ENCODE results near the gene CTRB1.
"Not testable (repeated sequence)": the region's sequence is repeated elsewhere in the genome, so short reads cannot be mapped to it uniquely, and the experiment has no call there.

CTRB1 gene

GRCh38 chr16:75204410-75204758, 14.4 kb upstream of the CTRB1 start:
- DNase-seq (ENCODE audit: low spot score): no peak

- not testable (repeated sequence) for DNase-seq (ENCODE audit: low spot score)
Observed at GRCh38 chr16:75204905-75205304, 13.9 kb upstream of the CTRB1 start.

GRCh38 chr16:75205438-75205837, 13.3 kb upstream of the CTRB1 start:
- DNase-seq (ENCODE audit: low spot score): not testable (repeated sequence)

GRCh38 chr16:75205961-75206748, 12.6 kb upstream of the CTRB1 start:
- not testable (repeated sequence) for DNase-seq (ENCODE audit: low spot score)

GRCh38 chr16:75206749-75207451, 11.9 kb upstream of the CTRB1 start, which contains the start of gene CTRB2:
Gene CTRB2 (minus strand): TSS chr16:75207161. CDS start chr16:75207141, 20 bp downstream.
- no peak for DNase-seq (ENCODE audit: low spot score)

- DNase-seq (ENCODE audit: low spot score): no peak
Observed at GRCh38 chr16:75207831-75208230, 11.0 kb upstream of the CTRB1 start.

- no peak for DNase-seq (ENCODE audit: low spot score)
Observed at GRCh38 chr16:75208242-75208825, 10.5 kb upstream of the CTRB1 start.

- DNase-seq (ENCODE audit: low spot score): no peak
Observed at GRCh38 chr16:75208861-75209505, 9.8 kb upstream of the CTRB1 start.

GRCh38 chr16:75209514-75209913, 9.3 kb upstream of the CTRB1 start:
- DNase-seq (ENCODE audit: low spot score): not testable (repeated sequence)

GRCh38 chr16:75209944-75210343, 8.8 kb upstream of the CTRB1 start:
- no peak for DNase-seq (ENCODE audit: low spot score)

GRCh38 chr16:75211286-75211685, 7.5 kb upstream of the CTRB1 start:
- DNase-seq (ENCODE audit: low spot score): not testable (repeated sequence)

- no peak for DNase-seq (ENCODE audit: low spot score)
Observed at GRCh38 chr16:75216127-75216526, 2.7 kb upstream of the CTRB1 start.

GRCh38 chr16:75216576-75216975, 2.2 kb upstream of the CTRB1 start:
- no peak for DNase-seq (ENCODE audit: low spot score)

- DNase-seq (ENCODE audit: low spot score): no peak
Observed at GRCh38 chr16:75217389-75217851, 1.4 kb upstream of the CTRB1 start.

GRCh38 chr16:75219088-75219487, 300 bp downstream of the CTRB1 start:
- no peak for DNase-seq (ENCODE audit: low spot score)

- DNase-seq (ENCODE audit: low spot score): no peak
Observed at GRCh38 chr16:75219838-75220237, 1.1 kb downstream of the CTRB1 start.

GRCh38 chr16:75222271-75222783, 3.5 kb downstream of the CTRB1 start:
- no peak for DNase-seq (ENCODE audit: low spot score)

- DNase-seq (ENCODE audit: low spot score): not testable (repeated sequence)
Observed at GRCh38 chr16:75223129-75223528, 4.3 kb downstream of the CTRB1 start.

- no peak for DNase-seq (ENCODE audit: low spot score)
Observed at GRCh38 chr16:75224306-75225082, 5.7 kb downstream of the CTRB1 start.

- no peak for DNase-seq (ENCODE audit: low spot score)
Observed at GRCh38 chr16:75225092-75225491, 6.3 kb downstream of the CTRB1 start.
